SH-SY5Y (cell line): Measurements from ENCODE around the gene ZNF664.

Source experiments
- GATA2 ChIP-seq: IDR thresholded peaks from 2 replicates; pipeline ENCODE4 v1.6.1; 2011; ENCODE audit warnings: mild to moderate bottlenecking, low read depth, low read length
- GATA3 ChIP-seq: IDR thresholded peaks from 2 replicates; pipeline ENCODE4 v1.6.1; 2011; ENCODE audit warnings: low read depth, mild to moderate bottlenecking, low read length, moderate library complexity

GRCh38 chr12:124017064-124017463 is 44.0 kb downstream of the ZNF664 start:
- no peak for TF ChIP-seq GATA2
- TF ChIP-seq GATA3 = no peak
